GM18502 (cell line): Measurements from ENCODE around the gene SLC35E1.

ENCODE experiments used
- ATAC-seq: cut with Tn5 transposase; IDR thresholded peaks from one replicate; pipeline ENCODE4 v1.9.1; 2021; ENCODE audit warnings: mild to moderate bottlenecking; ENCODE audit not compliant: unreplicated experiment, poor library complexity

The SLC35E1 gene

GRCh38 chr19:16572332-16573211 lies at the start of gene SLC35E1:
Gene SLC35E1, minus strand, starts transcription at chr19:16572415. Its CDS starts 51 bp downstream, at chr19:16572364.
- ATAC-seq: peak; percentile 82

GRCh38 chr19:16621165-16621800 lies 49.1 kb upstream of the SLC35E1 start:
- no peak for ATAC-seq

GRCh38 chr19:16620584-16620983 lies 48.4 kb upstream of the SLC35E1 start:
- ATAC-seq: no peak

GRCh38 chr19:16620018-16620417 lies 47.8 kb upstream of the SLC35E1 start:
- no peak for ATAC-seq

- ATAC-seq: no peak
These were observed 47.2 kb upstream of the SLC35E1 start for GRCh38 chr19:16619457-16619856.

GRCh38 chr19:16618248-16618647 lies 46.0 kb upstream of the SLC35E1 start:
- ATAC-seq: no peak

GRCh38 chr19:16615808-16616207 lies 43.6 kb upstream of the SLC35E1 start:
- no peak for ATAC-seq

- no peak for ATAC-seq
These were observed 42.7 kb upstream of the SLC35E1 start for GRCh38 chr19:16614941-16615340.

GRCh38 chr19:16613841-16614240 lies 41.6 kb upstream of the SLC35E1 start:
- ATAC-seq: no peak

- ATAC-seq: no peak
These were observed 40.4 kb upstream of the SLC35E1 start for GRCh38 chr19:16612636-16613035.

- ATAC-seq: no peak
These were observed 38.9 kb upstream of the SLC35E1 start for GRCh38 chr19:16611121-16611520.

- no peak for ATAC-seq
These were observed 37.4 kb upstream of the SLC35E1 start for GRCh38 chr19:16609511-16610200.

GRCh38 chr19:16608290-16608739 lies 36.1 kb upstream of the SLC35E1 start:
- ATAC-seq: no peak

GRCh38 chr19:16607819-16608218 lies 35.6 kb upstream of the SLC35E1 start:
- no peak for ATAC-seq

GRCh38 chr19:16605553-16605994 lies 33.4 kb upstream of the SLC35E1 start:
- no peak for ATAC-seq

GRCh38 chr19:16605115-16605514 lies 32.9 kb upstream of the SLC35E1 start:
- ATAC-seq: no peak

GRCh38 chr19:16604615-16605014 lies 32.4 kb upstream of the SLC35E1 start:
- no peak for ATAC-seq

GRCh38 chr19:16603090-16603489 lies 30.9 kb upstream of the SLC35E1 start:
- no peak for ATAC-seq

GRCh38 chr19:16601378-16602052 lies 29.3 kb upstream of the SLC35E1 start:
- ATAC-seq: no peak

- no peak for ATAC-seq
These were observed 28.6 kb upstream of the SLC35E1 start for GRCh38 chr19:16600824-16601223.
